ENCODE data around the gene DNASE1L3.

DNA sequence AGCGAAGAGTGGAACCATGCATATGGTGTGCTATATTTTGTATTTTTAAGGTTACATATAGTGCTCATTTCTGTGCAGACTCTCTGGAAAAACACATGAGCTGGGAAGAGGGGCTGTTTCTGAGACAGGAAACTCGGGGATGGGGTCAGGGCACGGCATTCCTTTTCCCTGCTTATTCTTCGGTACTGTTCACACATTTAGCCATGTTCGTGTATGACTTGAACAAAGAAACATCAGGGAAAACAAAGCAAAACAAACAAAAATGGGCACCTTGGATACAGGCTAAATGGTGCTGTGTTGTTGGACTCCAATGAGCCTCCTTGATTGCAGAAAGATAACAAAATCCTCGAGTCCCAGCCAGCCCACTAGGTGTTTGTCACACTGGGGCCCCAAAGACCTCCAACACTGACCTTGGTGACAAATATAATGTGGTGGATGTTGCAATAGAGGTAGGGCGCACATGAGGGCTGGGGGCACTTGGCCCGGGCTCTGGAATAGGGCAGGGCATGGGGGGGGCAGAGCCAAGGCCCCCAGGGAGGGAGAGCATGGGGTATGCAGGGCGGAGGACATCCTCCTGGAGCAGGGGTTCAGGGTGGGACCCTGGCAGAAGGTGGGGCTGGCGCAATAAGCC lies 19.3 kb downstream of the DNASE1L3 start:
- TF ChIP-seq CTCF (IDR thresholded peaks at IDR 0.05; ENCODE audit: poor library complexity) (no peak), EZH2phosphoT487 (IDR thresholded peaks at IDR 0.05; ENCODE audit: low read depth, severe bottlenecking, unreplicated experiment) (no peak), EZH2 (IDR thresholded peaks at IDR 0.05; ENCODE audit: borderline replicate concordance) (no peak)
